GF-D8 (cell line): Measurements from ENCODE around the gene FGF11.
A peak's percentile ranks its signal among the peaks of the same experiment; 100 is the strongest.

Experiments used
- DNase-seq: peaks from one replicate; lab custom pipeline; 2025; lab: John Stamatoyannopoulos, UW

FGF11 gene

DNA sequence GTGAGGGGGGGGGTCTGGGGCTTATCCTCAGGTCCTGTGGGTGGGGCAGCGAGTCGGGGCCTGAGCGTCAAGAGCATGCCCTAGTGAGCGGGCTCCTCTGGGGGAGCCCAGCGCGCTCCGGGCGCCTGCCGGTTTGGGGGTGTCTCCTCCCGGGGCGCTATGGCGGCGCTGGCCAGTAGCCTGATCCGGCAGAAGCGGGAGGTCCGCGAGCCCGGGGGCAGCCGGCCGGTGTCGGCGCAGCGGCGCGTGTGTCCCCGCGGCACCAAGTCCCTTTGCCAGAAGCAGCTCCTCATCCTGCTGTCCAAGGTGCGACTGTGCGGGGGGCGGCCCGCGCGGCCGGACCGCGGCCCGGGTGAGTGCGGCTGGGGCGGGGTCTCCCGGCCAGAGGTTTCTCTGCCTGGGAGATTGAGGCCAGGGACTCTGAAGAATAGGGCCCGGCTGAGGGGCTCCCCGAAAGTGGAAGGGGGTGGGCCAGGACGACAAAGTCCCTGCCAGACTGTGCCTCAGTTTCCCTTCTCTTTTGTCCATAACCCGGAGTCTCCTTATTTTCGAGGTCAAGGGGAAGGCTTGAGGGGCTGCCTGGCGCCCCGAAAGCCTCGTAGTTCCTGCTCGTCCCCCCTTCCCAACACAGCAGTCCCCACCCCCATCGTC is at the start of gene FGF11:
TSS of gene FGF11 (plus strand) at position 51 of the 651 bp plus-strand sequence. CDS start at position 160, 109 bp downstream.
- no peak for DNase-seq

- DNase-seq = no peak
These were observed 49.1 kb upstream of the FGF11 start for GRCh38 chr17:7389924-7390910.

- DNase-seq = no peak
These were observed 48.0 kb upstream of the FGF11 start for GRCh38 chr17:7391307-7391706.

GRCh38 chr17:7392696-7393612 is 46.4 kb upstream of the FGF11 start:
- DNase-seq = no peak

GRCh38 chr17:7393613-7394451 is 45.5 kb upstream of the FGF11 start:
- no peak for DNase-seq

- DNase-seq = peak; percentile 40
These were observed 44.7 kb upstream of the FGF11 start, which contains the start of gene PLSCR3 for GRCh38 chr17:7394452-7395191. Gene PLSCR3, minus strand, starts transcription at chr17:7394525. Its CDS starts 415 bp downstream, at chr17:7394110.

GRCh38 chr17:7396147-7396546 is 43.2 kb upstream of the FGF11 start:
- no peak for DNase-seq

- no peak for DNase-seq
These were observed 40.7 kb upstream of the FGF11 start for GRCh38 chr17:7398612-7399011.

DNA sequence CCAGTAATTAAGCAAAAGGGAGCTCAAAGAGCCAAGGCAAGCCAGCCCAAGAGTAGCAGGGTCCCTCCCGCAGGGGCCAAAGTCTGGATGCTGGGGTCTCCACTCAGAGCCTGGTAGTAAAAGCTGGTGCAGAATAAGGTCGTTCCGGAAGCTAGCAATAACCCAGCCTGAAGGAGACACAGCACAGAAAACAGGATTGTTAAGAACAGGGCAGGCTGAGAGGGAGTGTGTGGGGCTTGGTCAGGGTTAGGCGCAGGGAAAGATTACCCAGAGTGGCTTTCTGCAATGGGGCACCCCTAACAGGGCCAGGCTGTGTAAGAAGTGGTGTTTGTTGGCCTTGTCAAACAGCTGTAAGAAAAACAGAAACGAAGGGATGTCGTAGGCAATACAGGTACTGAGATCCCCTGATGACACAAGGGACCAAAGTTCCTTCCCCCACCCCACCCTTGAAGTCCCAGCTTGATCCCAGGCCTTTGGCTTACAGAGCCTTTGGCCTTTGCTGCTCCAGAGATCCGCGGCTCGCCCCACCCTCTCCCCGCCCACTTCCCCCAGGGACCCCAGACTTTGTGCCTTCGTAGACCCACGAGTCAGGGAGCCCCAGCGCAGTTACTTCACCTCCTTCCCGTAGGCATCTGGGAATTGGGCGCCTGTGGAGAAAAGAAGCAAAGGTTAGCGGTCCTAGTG is 36.1 kb upstream of the FGF11 start:
- DNase-seq = no peak

- no peak for DNase-seq
These were observed 35.7 kb upstream of the FGF11 start for GRCh38 chr17:7403727-7403976.

- DNase-seq = peak; percentile 82
These were observed 35.2 kb upstream of the FGF11 start, which contains the start of gene TMEM256 for GRCh38 chr17:7403977-7404736. Gene TMEM256, minus strand, starts transcription at chr17:7404097. Its CDS starts 13 bp downstream, at chr17:7404084.

GRCh38 chr17:7404737-7405349 is 34.5 kb upstream of the FGF11 start:
- DNase-seq = no peak

- no peak for DNase-seq
These were observed 33.7 kb upstream of the FGF11 start for GRCh38 chr17:7405350-7406234.

DNA sequence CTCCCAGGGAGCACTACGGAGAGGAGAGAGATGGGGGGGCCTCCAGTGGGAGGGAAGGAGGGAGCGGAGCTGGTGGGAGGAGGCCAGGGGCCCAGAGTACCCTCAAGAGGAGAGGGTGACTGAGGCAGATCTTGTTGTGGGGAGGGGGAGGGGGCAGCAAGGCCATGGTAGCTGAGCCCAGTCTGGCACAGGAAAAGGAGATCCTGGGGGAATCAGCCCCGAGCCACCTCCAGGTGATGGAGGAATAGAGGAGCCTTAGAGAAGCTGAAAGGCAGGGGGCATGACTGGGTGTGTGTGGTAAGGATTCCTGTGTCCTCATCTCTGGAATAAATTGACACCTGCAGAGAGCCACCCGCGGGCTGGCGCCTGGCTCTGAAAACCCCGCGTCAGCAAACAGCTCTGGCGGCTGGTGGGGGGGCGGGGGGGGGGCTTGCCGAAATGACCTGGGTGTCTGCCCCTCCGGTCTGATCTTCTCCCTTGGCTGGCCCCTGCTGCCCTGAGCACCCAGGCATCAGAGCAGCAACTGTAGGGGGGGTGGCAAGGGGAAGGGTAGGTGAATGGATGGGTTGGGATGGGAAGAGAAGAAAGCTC is 33.0 kb upstream of the FGF11 start:
- DNase-seq = no peak

DNA sequence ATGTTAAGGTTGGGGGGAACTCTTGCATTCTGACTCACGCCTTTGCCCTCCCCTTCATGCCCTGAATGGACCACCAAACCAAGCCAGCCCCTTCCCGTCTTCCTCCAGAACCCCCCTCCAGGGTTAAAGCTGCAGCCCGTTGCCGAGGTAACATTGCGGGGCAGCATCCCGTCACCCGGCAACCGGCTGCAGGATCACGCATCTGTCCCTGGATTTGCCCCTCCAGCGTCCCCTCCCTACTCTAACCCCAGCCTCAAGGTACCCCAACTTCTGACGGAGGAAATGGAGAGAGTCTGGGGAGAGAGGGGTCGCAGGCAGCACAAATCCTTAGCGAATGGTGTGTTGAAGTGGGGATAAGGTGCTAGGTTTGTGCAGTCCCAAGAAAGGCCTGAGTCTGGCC is 32.2 kb upstream of the FGF11 start:
- no peak for DNase-seq

DNA sequence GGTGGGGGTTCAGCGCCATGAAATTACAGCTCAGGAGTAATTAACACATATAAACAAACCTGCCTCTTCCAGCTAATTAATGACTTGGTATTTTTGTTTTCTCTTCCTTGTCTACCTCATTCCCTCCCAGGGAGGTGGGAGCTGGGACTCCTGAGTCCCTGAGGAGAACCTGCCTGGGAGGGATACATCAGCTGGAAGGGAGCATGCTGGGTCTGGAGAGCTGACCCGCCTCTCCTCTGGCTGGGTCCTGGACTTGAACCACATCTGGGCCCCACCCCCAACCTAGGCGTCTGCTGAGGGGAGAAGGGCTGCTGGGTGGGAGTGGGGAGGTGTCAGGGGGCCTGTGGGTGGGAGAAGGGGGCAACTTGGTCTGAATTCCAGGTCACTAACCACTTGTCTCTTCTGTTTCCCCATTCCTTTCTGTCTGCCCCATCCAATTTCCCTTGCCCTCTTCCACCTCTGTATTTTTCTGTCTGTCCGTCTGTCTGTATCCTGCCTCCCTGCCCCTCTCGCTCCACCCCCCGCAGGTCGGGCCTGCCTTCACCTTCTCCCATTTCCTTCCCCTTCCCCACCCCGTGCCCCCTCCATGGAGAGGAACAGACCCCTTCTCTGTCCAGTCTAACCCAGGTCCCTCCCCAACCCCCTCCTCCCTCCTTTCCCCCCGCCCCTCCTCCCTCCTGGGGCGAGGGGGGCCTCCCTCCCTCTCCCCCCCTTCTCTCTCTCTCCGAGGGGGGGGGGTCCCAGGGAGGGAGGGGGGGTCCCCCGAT is 31.6 kb upstream of the FGF11 start, which contains the start of gene NLGN2:
TSS of gene NLGN2 (plus strand) at position 361 of the 767 bp plus-strand sequence. CDS start 411 bp downstream, outside the sequence.
- DNase-seq = no peak
